Stimulated activated CD4-positive, alpha-beta T cell treated with anti-CD3 and anti-CD28 coated beads, Interleukin-4, amount 100 ng/mL, for 1 hour (primary cell): ENCODE data around the gene GAPVD1.
"Not testable (repeated sequence)": the region's sequence is repeated elsewhere in the genome, so short reads cannot be mapped to it uniquely, and the experiment has no call there.

Experiments
- DNase-seq: peaks from one replicate; pipeline ENCODE4 v3.0.0-alpha.2; 2020

The GAPVD1 gene, protein sequence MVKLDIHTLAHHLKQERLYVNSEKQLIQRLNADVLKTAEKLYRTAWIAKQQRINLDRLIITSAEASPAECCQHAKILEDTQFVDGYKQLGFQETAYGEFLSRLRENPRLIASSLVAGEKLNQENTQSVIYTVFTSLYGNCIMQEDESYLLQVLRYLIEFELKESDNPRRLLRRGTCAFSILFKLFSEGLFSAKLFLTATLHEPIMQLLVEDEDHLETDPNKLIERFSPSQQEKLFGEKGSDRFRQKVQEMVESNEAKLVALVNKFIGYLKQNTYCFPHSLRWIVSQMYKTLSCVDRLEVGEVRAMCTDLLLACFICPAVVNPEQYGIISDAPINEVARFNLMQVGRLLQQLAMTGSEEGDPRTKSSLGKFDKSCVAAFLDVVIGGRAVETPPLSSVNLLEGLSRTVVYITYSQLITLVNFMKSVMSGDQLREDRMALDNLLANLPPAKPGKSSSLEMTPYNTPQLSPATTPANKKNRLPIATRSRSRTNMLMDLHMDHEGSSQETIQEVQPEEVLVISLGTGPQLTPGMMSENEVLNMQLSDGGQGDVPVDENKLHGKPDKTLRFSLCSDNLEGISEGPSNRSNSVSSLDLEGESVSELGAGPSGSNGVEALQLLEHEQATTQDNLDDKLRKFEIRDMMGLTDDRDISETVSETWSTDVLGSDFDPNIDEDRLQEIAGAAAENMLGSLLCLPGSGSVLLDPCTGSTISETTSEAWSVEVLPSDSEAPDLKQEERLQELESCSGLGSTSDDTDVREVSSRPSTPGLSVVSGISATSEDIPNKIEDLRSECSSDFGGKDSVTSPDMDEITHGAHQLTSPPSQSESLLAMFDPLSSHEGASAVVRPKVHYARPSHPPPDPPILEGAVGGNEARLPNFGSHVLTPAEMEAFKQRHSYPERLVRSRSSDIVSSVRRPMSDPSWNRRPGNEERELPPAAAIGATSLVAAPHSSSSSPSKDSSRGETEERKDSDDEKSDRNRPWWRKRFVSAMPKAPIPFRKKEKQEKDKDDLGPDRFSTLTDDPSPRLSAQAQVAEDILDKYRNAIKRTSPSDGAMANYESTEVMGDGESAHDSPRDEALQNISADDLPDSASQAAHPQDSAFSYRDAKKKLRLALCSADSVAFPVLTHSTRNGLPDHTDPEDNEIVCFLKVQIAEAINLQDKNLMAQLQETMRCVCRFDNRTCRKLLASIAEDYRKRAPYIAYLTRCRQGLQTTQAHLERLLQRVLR (N-terminal part only)

GRCh38 chr9:125261501-125262293 is at the start of gene GAPVD1:
GAPVD1 (plus strand) TSS chr9:125261826; CDS start chr9:125298922, 37,096 bp downstream.
- DNase-seq = peak; percentile 86

- DNase-seq = no peak
Observed at GRCh38 chr9:125214186-125214585, 47.4 kb upstream of the GAPVD1 start.

DNA sequence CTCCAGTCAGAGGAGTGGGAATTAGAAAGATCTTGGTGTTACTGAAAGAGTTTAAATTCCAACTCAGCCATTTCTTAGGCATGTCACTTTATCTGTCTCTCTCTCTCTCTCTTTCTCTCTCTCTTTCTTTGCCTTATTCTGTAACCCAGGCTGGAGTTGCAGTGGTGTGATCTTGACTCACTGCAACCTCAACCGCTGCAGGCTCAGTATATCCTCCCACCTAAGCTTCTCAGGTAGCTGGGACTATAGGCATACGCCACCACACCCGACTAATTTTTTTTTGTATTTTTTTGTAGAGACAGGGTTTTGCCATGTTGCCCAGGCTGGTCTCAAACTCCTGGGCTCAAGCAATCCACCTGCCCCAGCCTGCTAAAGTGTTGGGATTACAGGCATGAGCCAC is 43.0 kb upstream of the GAPVD1 start:
- DNase-seq = no peak

- DNase-seq = not testable (repeated sequence)
Observed at GRCh38 chr9:125224858-125225257, 36.8 kb upstream of the GAPVD1 start.

DNA sequence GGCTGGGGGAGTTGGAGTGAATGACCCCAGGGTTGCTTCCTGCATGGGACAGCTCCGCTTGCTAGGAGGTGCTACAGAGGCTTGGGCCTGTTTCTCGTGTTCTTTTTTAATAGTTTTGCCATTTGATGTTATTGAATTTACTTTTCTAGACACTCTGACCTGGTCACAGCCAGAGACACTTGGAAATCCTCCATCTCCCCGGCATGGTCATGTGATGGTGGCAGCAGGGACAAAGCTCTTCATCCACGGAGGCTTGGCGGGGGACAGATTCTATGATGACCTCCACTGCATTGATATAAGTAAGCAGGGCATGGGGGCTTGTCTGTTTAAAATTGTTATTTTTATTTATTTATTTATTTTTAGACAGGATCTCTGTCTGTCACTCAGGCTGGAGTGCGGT is 33.9 kb upstream of the GAPVD1 start:
- no peak for DNase-seq

- DNase-seq = no peak
Observed at GRCh38 chr9:125233678-125234077, 27.9 kb upstream of the GAPVD1 start.

GRCh38 chr9:125234099-125234498 is 27.5 kb upstream of the GAPVD1 start:
- DNase-seq = not testable (repeated sequence)

- no peak for DNase-seq
Observed at GRCh38 chr9:125235804-125236519, 25.7 kb upstream of the GAPVD1 start.

DNA sequence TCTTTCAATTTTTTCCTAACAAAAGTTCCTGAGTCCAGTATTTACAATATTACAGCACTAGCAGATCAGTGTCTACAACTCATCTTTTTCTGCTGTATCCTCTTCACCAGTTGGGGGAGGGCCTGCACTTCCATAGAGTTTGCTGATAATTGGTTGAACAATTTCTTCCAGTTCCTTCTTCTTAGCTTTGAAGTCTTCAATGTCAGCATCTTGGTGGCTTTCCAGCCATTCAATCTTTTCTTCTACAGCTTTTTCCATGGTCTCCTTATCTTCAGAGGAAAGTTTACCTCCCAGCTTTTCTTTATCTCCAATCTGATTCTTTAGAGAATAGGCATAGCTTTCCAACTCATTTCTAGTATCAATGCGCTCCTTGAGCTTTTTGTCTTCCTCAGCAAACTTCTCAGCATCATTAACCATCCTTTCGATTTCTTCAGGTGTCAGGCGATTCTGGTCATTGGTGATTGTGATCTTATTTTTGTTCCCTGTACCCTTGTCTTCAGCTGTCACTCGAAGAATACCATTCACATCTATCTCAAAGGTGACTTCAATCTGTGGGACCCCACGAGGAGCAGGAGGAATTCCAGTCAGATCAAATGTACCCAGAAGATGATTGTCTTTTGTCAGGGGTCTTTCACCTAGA is 25.0 kb upstream of the GAPVD1 start:
- DNase-seq = not testable (repeated sequence)

GRCh38 chr9:125238127-125238914 is 23.3 kb upstream of the GAPVD1 start:
- DNase-seq = no peak

DNA sequence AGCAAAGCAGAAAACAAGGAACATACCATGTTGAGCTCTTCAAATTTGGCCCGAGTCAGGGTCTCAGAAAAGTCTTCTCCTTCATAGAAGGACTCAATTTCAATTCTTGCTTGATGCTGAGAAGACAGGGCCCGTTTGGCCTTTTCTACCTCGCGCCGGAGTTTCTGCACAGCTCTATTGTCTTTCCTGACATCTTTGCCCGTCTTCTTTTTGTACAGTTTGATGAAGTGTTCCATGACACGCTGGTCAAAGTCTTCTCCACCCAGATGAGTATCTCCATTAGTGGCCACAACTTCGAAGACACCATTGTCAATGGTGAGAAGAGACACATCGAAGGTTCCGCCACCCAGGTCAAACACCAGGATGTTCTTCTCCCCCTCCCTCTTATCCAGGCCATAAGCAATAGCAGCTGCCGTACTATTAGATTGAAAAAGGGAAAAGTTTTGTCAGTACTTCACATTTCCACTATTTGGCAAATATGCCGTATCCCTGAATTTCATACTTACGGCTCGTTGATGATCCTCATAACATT is 22.6 kb upstream of the GAPVD1 start:
- DNase-seq = no peak

GRCh38 chr9:125239631-125240597 is 21.7 kb upstream of the GAPVD1 start:
- no peak for DNase-seq

- DNase-seq = no peak
Observed at GRCh38 chr9:125240649-125240999, 21.0 kb upstream of the GAPVD1 start.

GRCh38 chr9:125241000-125241862 is 20.4 kb upstream of the GAPVD1 start, which contains the start of gene HSPA5:
HSPA5 (minus strand) TSS chr9:125241343; CDS start chr9:125241126, 217 bp downstream.
- DNase-seq = peak; percentile 99

DNA sequence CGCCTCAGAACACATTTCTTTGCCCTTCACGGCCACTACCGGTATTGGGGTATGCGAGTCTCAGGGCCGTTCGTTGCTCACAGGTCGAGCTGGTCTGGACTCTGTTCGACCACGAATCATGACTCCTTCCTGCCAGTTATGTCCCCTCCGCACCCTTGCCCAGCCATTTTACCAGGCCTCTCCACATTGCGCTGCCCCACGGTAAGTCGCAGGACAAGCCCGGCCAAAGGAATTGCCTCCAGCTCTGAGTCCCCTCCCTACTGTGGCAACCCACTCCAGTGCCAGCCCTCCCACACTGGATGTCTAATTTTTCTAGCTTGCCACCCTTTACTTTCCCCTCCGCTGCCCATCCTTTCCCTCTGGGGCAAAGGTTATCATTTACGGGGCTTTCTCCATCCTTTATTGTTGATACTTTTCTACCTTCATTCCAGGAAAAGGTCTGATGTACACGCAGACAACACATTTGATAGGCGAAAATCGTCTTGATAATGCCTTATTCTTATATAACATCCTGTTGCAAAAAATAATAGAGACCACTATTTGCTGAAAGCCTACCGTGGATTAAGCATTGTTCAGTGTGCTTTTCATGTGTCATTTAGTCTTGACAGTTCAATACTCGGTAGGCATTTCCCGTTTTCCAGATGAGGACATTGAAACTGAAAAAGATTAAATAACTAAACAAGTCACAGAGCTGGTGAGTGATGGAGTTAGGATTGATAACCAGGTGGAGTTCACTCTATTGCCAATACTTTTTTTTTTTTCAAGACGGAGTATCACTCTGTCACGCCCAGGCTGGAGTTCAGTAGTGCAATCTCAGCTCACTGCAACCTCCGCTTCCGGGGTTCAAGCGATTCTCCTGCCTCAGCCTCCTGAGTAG is 19.5 kb upstream of the GAPVD1 start:
- peak; percentile 29 for DNase-seq

- DNase-seq = no peak
Observed at GRCh38 chr9:125243792-125244260, 17.8 kb upstream of the GAPVD1 start.
